Body of pancreas (tissue), 4 donors: ENCODE results near the gene SH3BP1. TPM values are rescaled to one million over a fixed set of nuclear protein-coding genes. Genes with fewer than 3 reads are reported as not detected.

Source experiments
- ATAC-seq: fragments of 150-250 bp; one replicate; pipeline ENCODE4 v1.9.1; 2016
- DNase-seq, 4 donors: peaks; one replicate each; pipeline ENCODE4 v3.0.0-alpha.2; 2019
- H3K27ac ChIP-seq, 4 donors: fragments of 200-600 bp; sonication (generic); 1 replicate in 3 of 4; 2 replicates in 1 of 4; pipeline versions ENCODE4 v1.5.1 to v1.6.1; 2016 to 2019; ENCODE audit warnings: mild to moderate bottlenecking in 1 of 4, mixed read lengths in 1 of 4, moderate library complexity in 1 of 4
- H3K27me3 ChIP-seq, 2 donors: fragments of 200-600 bp; sonication (generic); one replicate each; pipeline ENCODE4 v1.6.0; 2016; ENCODE audit warnings: mild to moderate bottlenecking in 1 of 2
- H3K36me3 ChIP-seq, 2 donors: fragments of 200-600 bp; sonication (generic); replicated peaks in 1 of 2; 2 replicates each; pipeline ENCODE4 v1.5.1; 2016; ENCODE audit warnings: low read depth in 2 of 2; ENCODE audit not compliant: insufficient read depth in 1 of 2
- H3K4me1 ChIP-seq: fragments of 200-600 bp; sonication (generic); one replicate; pipeline ENCODE4 v1.6.0; 2016
- H3K4me3 ChIP-seq, 2 donors: fragments of 200-600 bp; sonication (generic); 1 replicate in 1 of 2; 2 replicates in 1 of 2; pipeline ENCODE4 v1.5.1; 2016 to 2019
- H3K9me3 ChIP-seq, 3 donors: fragments of 200-600 bp; sonication (generic); 1 replicate in 2 of 3; 2 replicates in 1 of 3; pipeline ENCODE4 v1.5.1; 2016
- POLR2A ChIP-seq, 3 donors: fragments of 450-650 bp; IDR thresholded peaks; one replicate each; pipeline ENCODE4 v1.6.1; 2016; ENCODE audit warnings: antibody characterized with exemption in 3 of 3, mild to moderate bottlenecking in 2 of 3
- WGBS, 2 donors: methylation state at CpG; one replicate each; pipeline ENCODE4 v1.1.5; 2017; 5-methylcytosine and 5-hydroxymethylcytosine counted together
- intact Hi-C: fragments of 100-400 bp; cut with DNase I; formaldehyde crosslinking; loops from one replicate; pipeline ENCODE4 v1.15.1; 2023
- total RNA-seq, 2 donors: library from RNA; depleted of rRNA; stranded (reverse); fragments of >200 nt; gene quantifications; one replicate each; pipeline ENCODE4 v1.1.0, GENCODE V29; 2016
- TF ChIP-seq, protein P1 (sequence below), 7 experiments: fragments of 450-650 bp in 4 of 7; fragments of 200-600 bp in 3 of 7; sonication (generic) in 3 of 7; IDR thresholded peaks; one replicate each; pipeline ENCODE4 v1.5.1; 2016 to 2019; ENCODE audit warnings: antibody characterized with exemption in 7 of 7

SH3BP1 gene
- total RNA-seq, 2 donors from 2014 or later: 2.0 to 40.0 TPM

DNA sequence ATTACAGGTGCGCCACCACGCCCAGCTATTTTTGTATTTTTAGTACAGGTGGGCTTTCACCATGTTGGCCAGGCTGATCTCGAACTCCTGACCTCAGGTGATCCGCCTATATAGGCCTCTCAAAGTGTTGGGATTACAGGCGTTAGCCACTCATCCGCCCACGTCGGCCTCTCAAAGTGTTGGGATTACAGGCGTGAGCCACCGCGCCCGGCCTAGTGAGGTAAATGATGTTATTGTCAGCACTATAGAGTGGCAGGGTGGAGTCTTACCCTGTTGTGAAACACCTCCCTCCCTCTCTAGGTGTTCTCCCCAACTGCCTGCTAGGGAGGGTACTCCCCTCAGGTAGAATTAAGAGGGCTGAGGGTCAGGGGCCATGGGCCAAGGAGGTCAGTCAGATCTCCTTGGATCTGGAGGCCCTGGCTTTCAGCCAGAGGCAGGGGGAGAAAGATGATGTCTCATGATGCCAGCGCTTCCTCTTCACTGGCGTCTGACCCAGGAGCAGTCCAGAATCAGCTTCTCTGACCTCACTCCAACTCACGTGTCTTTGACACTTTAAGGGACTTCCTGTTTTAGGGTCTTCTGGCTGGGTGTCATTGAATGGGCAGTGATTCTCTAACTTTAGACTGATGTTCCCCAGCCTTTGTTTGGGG lies 28.9 kb upstream of the SH3BP1 start:
- 84 to 85% methylated on average over 5 to 15 of the region's 15 CpGs for WGBS, 2 donors
- H3K4me1 ChIP-seq: peaks cover 41% of the 10 kb centered on the region
- no peaks in the 10 kb centered on the region for H3K9me3 ChIP-seq
- peak in 1 of 4 donors; percentile 67 for DNase-seq
- no peaks in the 10 kb centered on the region for H3K27me3 ChIP-seq
- intact Hi-C loops: no loop called here
- H3K36me3 ChIP-seq: peaks cover 0 to 2% of the 10 kb centered on the region in 2 donors
- ATAC-seq: no peak
- H3K4me3 ChIP-seq: no peak overlapping the region
- H3K27ac ChIP-seq: peak overlapping the region in 2 of 4 donors; percentile 93 to 96
- TF ChIP-seq, protein P1, sequence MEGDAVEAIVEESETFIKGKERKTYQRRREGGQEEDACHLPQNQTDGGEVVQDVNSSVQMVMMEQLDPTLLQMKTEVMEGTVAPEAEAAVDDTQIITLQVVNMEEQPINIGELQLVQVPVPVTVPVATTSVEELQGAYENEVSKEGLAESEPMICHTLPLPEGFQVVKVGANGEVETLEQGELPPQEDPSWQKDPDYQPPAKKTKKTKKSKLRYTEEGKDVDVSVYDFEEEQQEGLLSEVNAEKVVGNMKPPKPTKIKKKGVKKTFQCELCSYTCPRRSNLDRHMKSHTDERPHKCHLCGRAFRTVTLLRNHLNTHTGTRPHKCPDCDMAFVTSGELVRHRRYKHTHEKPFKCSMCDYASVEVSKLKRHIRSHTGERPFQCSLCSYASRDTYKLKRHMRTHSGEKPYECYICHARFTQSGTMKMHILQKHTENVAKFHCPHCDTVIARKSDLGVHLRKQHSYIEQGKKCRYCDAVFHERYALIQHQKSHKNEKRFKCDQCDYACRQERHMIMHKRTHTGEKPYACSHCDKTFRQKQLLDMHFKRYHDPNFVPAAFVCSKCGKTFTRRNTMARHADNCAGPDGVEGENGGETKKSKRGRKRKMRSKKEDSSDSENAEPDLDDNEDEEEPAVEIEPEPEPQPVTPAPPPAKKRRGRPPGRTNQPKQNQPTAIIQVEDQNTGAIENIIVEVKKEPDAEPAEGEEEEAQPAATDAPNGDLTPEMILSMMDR (IDR thresholded peaks at IDR 0.05): no peak
- TF ChIP-seq POLR2A (IDR thresholded peaks at IDR 0.05): peak in 1 of 3 donors; percentile 12

DNA sequence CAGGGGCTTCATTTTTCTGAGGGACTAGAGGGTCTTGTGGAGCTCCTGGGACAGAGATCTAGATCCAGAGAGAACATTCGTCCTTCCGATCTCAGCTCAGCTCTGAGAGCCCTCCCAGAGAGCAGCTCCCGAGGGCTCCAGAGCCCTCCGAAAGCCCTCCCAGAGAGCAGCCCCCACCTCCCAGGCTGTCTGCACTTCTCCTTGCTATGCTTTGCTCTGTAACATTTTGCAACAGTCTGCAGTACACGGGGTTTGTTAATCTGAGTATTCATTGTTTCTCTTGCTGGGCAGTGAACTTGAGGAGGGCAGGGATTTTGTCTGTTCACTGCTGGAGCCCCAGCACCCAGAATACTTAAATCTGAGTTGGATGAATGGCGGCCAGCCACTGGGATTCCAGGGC lies 28.3 kb upstream of the SH3BP1 start:
- 80 to 81% methylated on average over 4 to 6 of the region's 6 CpGs for WGBS, 2 donors
- H3K4me1 ChIP-seq: peaks cover 39% of the 10 kb centered on the region
- ATAC-seq: no peak
- H3K36me3 ChIP-seq: peaks cover 0 to 5% of the 10 kb centered on the region in 2 donors
- H3K27ac ChIP-seq: peak overlapping the region in 1 of 4 donors; percentile 41
- no peak for TF ChIP-seq POLR2A (IDR thresholded peaks at IDR 0.05)
- no peak overlapping the region for H3K4me3 ChIP-seq
- intact Hi-C loops: no loop called here
- no peaks in the 10 kb centered on the region for H3K9me3 ChIP-seq
- no peaks in the 10 kb centered on the region for H3K27me3 ChIP-seq
- DNase-seq: no peak

DNA sequence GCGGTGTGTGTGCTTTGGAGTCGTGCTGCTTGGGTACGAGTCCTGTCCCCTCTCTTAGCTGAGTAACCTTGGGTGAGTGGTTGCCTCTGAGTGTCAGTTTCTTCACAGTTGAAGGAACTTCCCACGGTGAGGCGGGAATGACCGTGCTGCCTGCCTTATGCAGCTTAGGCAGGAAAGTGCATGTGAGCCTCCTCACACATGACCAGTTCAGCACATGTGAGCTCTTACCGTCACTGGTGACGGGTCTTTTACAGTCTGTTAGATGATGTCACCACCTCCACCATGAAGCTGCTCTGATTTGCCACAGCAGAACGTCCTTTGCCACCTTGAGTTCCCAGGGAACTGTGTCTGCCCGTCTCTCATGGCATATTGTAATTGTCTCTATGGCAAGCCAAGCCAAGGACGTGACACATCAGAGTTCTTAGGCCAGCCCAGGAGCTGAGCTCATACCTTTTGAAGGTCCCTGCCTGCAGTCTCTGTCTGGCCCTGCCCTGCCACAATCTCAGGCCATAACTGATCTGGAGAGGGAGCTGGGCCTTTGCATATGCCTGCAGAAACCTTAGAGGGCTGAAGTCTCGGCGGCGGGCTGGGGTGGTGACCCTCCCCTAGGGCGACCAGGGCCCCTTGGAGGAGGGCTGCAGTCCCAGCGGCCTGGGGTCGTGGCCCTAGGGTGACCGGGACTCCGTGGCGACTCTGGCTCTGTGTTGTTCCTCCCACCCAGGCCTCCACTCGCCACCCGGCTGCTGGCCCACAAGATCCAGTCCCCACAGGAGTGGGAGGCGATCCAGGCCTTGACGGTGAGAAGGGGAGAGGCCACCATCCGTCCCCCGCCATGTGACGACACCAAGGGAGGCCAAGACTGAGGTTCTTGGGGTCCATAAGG lies 23.0 kb upstream of the SH3BP1 start:
- Histone ChIP-seq H3K4me1 (no peaks in the 10 kb centered on the region), H3K27ac (no peak overlapping the region), H3K36me3 (peaks cover 3 to 23% of the 10 kb centered on the region in 2 donors), H3K9me3 (no peaks in the 10 kb centered on the region), H3K4me3 (no peak overlapping the region), H3K27me3 (no peaks in the 10 kb centered on the region)
- WGBS, 2 donors: 84 to 89% methylated on average over 7 to 23 of the region's 27 CpGs
- ATAC-seq (no peak), DNase-seq (no peak)
- TF ChIP-seq, protein P1 (IDR thresholded peaks at IDR 0.05): no peak
- no peak for TF ChIP-seq POLR2A (IDR thresholded peaks at IDR 0.05)
- intact Hi-C loops: no loop called here

DNA sequence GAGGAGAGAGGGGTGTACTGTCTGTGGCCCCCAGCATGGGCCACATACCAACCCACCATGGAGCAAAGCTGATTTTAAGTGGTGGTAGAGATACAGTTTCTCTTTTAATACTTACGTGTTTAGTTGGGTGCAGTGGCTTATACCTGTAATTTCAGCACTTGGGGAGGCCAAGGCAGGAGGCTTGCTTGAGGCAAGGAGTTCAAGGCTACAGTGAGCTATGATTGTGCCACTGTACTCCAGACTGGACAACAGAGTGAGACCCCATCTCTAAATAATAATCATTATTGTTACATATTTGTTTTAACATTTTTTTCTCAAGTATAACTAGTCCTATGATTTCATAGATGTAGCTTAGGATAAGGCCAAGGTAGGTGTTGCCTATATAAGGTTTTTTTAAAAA lies 22.0 kb upstream of the SH3BP1 start:
- no peaks in the 10 kb centered on the region for H3K9me3 ChIP-seq
- DNase-seq (no peak), ATAC-seq (no peak)
- 87 to 100% methylated on average over 1 of the region's 1 CpG for WGBS, 2 donors
- no peak overlapping the region for H3K27ac ChIP-seq
- H3K27me3 ChIP-seq: no peaks in the 10 kb centered on the region
- H3K4me3 ChIP-seq: no peak overlapping the region
- intact Hi-C loops: no loop called here
- peaks cover 3 to 24% of the 10 kb centered on the region in 2 donors for H3K36me3 ChIP-seq
- TF ChIP-seq, protein P1 (IDR thresholded peaks at IDR 0.05): no peak
- TF ChIP-seq POLR2A (IDR thresholded peaks at IDR 0.05): no peak
- H3K4me1 ChIP-seq: no peaks in the 10 kb centered on the region

DNA sequence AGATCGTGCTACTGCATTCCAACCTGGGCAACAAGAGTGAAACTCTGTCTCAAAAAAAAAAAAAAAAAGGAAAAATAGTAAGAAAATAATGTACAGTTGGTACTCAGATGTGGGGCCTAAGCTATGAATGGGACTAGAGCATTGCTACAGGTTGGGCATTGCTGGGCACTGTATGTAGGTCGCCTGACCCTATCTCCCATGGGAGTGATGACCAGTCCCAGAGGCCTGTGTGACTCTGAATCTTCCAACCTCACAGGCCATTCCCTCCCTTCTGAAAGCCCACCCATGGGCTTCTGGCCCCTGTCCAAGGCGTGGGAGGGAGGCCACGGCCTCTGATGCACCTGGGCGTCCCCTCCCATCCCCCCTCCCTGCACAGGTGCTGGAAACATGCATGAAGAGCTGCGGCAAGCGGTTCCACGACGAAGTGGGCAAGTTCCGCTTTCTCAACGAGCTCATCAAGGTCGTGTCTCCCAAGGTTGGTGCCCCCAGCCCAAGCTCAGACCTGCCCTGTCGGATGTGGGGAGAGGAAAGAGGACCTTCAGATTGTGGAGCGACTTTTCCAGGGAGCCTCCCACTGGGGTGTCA lies 21.3 kb upstream of the SH3BP1 start:
- Histone ChIP-seq H3K9me3 (no peaks in the 10 kb centered on the region), H3K4me3 (no peak overlapping the region), H3K36me3 (peaks cover 3 to 24% of the 10 kb centered on the region in 2 donors), H3K4me1 (no peaks in the 10 kb centered on the region), H3K27me3 (no peaks in the 10 kb centered on the region), H3K27ac (no peak overlapping the region)
- DNase-seq (no peak), ATAC-seq (no peak)
- intact Hi-C loops: no loop called here
- WGBS, 2 donors: 80 to 82% methylated on average over 6 to 14 of the region's 14 CpGs
- no peak for TF ChIP-seq POLR2A (IDR thresholded peaks at IDR 0.05)
- TF ChIP-seq, protein P1 (IDR thresholded peaks at IDR 0.05): no peak
